Activated naive CD4-positive, alpha-beta T cell treated with anti-CD3 and anti-CD28 coated beads, Interleukin-2, amount 50 U/mL, for 72 hours (primary cell): ENCODE measurements around the gene SMYD1. TPM values are rescaled to one million over a fixed set of nuclear protein-coding genes. Genes with fewer than 3 reads are reported as not detected.
"Not testable (repeated sequence)": the region's sequence is repeated elsewhere in the genome, so short reads cannot be mapped to it uniquely, and the experiment has no call there.

Source experiments
- ATAC-seq, 2 donors: fragments of 150-1000 bp; cut with Tn5 transposase; 2 replicates each; pipeline ENCODE4 v1.10.0; 2021; ENCODE audit warnings: mild to moderate bottlenecking in 2 of 2, moderate library complexity in 2 of 2
- DNase-seq, 2 donors: peaks; one replicate each; pipeline ENCODE4 v3.0.0; 2021 to 2022; ENCODE audit warnings: low spot score in 2 of 2
- H3K27ac Mint-ChIP-seq, 2 donors: one replicate each; pipeline ENCODE4 v1.8.0; 2022; ENCODE audit warnings: mild to moderate bottlenecking in 2 of 2, mixed read lengths in 2 of 2
- H3K36me3 Mint-ChIP-seq, 2 donors: one replicate each; pipeline ENCODE4 v1.8.0; 2022; ENCODE audit warnings: mixed read lengths in 2 of 2
- H3K9me3 Mint-ChIP-seq, 2 donors: one replicate each; pipeline ENCODE4 v1.8.0; 2022; ENCODE audit warnings: mixed read lengths in 2 of 2
- total RNA-seq, 2 donors: library from RNA; stranded (reverse); gene quantifications; one replicate each; pipeline ENCODE4 v1.2.3, GENCODE V29; 2022

Gene SMYD1
- not detected for total RNA-seq

- Mint-ChIP-seq H3K9me3 (no peaks in the 10 kb centered on the region), H3K36me3 (no peaks in the 10 kb centered on the region), H3K27ac (no peak within 1 kb of the TSS)
- DNase-seq (no peak), ATAC-seq (no peak)
These were observed at the start of gene SMYD1 for GRCh38 chr2:88067598-88067997. Gene SMYD1, plus strand, starts transcription at chr2:88067825. Its CDS starts 40 bp downstream, at chr2:88067865.

- not testable (repeated sequence) for DNase-seq, H3K9me3 Mint-ChIP-seq, ATAC-seq
- Mint-ChIP-seq H3K36me3 (peaks cover 9 to 11% of the 10 kb centered on the region in 2 donors), H3K27ac (peak overlapping the region in 1 of 2 donors; percentile 95)
These were observed 49.4 kb upstream of the SMYD1 start for GRCh38 chr2:88018077-88018805.

GRCh38 chr2:88018909-88019308 is 48.7 kb upstream of the SMYD1 start:
- Mint-ChIP-seq H3K27ac (no peak overlapping the region), H3K36me3 (peaks cover 9 to 11% of the 10 kb centered on the region in 2 donors), H3K9me3 (peaks cover 0 to 6% of the 10 kb centered on the region in 2 donors)
- no peak for ATAC-seq
- no peak for DNase-seq

- Mint-ChIP-seq H3K9me3 (peaks cover 0 to 6% of the 10 kb centered on the region in 2 donors), H3K27ac (no peak overlapping the region), H3K36me3 (peaks cover 9 to 11% of the 10 kb centered on the region in 2 donors)
- no peak for DNase-seq
- no peak for ATAC-seq
These were observed 47.6 kb upstream of the SMYD1 start for GRCh38 chr2:88019985-88020384.

- no peak overlapping the region for H3K27ac Mint-ChIP-seq
- DNase-seq, result no peak
- peaks cover 0 to 6% of the 10 kb centered on the region in 2 donors for H3K9me3 Mint-ChIP-seq
- no peak for ATAC-seq
- H3K36me3 Mint-ChIP-seq, result peaks cover 10 to 12% of the 10 kb centered on the region in 2 donors
These were observed 45.0 kb upstream of the SMYD1 start for GRCh38 chr2:88022669-88022921.

GRCh38 chr2:88024509-88024908 is 43.1 kb upstream of the SMYD1 start:
- ATAC-seq (no peak), DNase-seq (no peak)
- Mint-ChIP-seq H3K9me3 (no peaks in the 10 kb centered on the region), H3K27ac (no peak overlapping the region), H3K36me3 (peaks cover 15% of the 10 kb centered on the region in 2 donors)

GRCh38 chr2:88027697-88028389 is 39.8 kb upstream of the SMYD1 start:
- H3K36me3 Mint-ChIP-seq, result peaks cover 15% of the 10 kb centered on the region in 2 donors
- no peaks in the 10 kb centered on the region for H3K9me3 Mint-ChIP-seq
- ATAC-seq (peak; percentile 28 to 31), DNase-seq (no peak)
- peak overlapping the region; percentile 24 to 84 for H3K27ac Mint-ChIP-seq

GRCh38 chr2:88028931-88029330 is 38.7 kb upstream of the SMYD1 start:
- DNase-seq (no peak), ATAC-seq (no peak)
- Mint-ChIP-seq H3K27ac (peak overlapping the region; percentile 36 to 84), H3K36me3 (peaks cover 15% of the 10 kb centered on the region in 2 donors), H3K9me3 (no peaks in the 10 kb centered on the region)

- Mint-ChIP-seq H3K27ac (no peak overlapping the region), H3K36me3 (peaks cover 25 to 35% of the 10 kb centered on the region in 2 donors), H3K9me3 (peaks cover 0 to 11% of the 10 kb centered on the region in 2 donors)
- no peak for DNase-seq
- no peak for ATAC-seq
These were observed 35.4 kb upstream of the SMYD1 start for GRCh38 chr2:88032070-88032702.

GRCh38 chr2:88036182-88036581 is 31.4 kb upstream of the SMYD1 start:
- Mint-ChIP-seq H3K27ac (no peak overlapping the region), H3K36me3 (peaks cover 10 to 28% of the 10 kb centered on the region in 2 donors), H3K9me3 (peaks cover 0 to 11% of the 10 kb centered on the region in 2 donors)
- DNase-seq (no peak), ATAC-seq (no peak)

GRCh38 chr2:88036606-88037005 is 31.0 kb upstream of the SMYD1 start:
- Mint-ChIP-seq H3K9me3 (peaks cover 0 to 11% of the 10 kb centered on the region in 2 donors), H3K27ac (no peak overlapping the region), H3K36me3 (peaks cover 10 to 28% of the 10 kb centered on the region in 2 donors)
- DNase-seq, result no peak
- ATAC-seq, result no peak

GRCh38 chr2:88038263-88039105 is 29.1 kb upstream of the SMYD1 start:
- no peak for DNase-seq
- Mint-ChIP-seq H3K36me3 (peaks cover 10 to 28% of the 10 kb centered on the region in 2 donors), H3K9me3 (peaks cover 0 to 11% of the 10 kb centered on the region in 2 donors), H3K27ac (peak overlapping the region in 1 of 2 donors; percentile 61)
- peak; percentile 52 to 87 for ATAC-seq

- peaks cover 0 to 15% of the 10 kb centered on the region in 2 donors for H3K36me3 Mint-ChIP-seq
- no peak for DNase-seq
- H3K27ac Mint-ChIP-seq, result no peak overlapping the region
- ATAC-seq, result no peak
- no peaks in the 10 kb centered on the region for H3K9me3 Mint-ChIP-seq
These were observed 25.1 kb upstream of the SMYD1 start for GRCh38 chr2:88042476-88042875.

GRCh38 chr2:88045561-88045960 is 22.1 kb upstream of the SMYD1 start:
- not testable (repeated sequence) for H3K36me3 Mint-ChIP-seq, H3K27ac Mint-ChIP-seq, DNase-seq, ATAC-seq, H3K9me3 Mint-ChIP-seq

GRCh38 chr2:88048541-88048940 is 19.1 kb upstream of the SMYD1 start:
- ATAC-seq (no peak), DNase-seq (no peak)
- H3K36me3 Mint-ChIP-seq, result peaks cover 12 to 22% of the 10 kb centered on the region in 2 donors
- H3K27ac Mint-ChIP-seq, result no peak overlapping the region
- no peaks in the 10 kb centered on the region for H3K9me3 Mint-ChIP-seq

GRCh38 chr2:88049622-88050021 is 18.0 kb upstream of the SMYD1 start:
- Mint-ChIP-seq H3K36me3 (peaks cover 19 to 32% of the 10 kb centered on the region in 2 donors), H3K27ac (no peak overlapping the region), H3K9me3 (no peaks in the 10 kb centered on the region)
- DNase-seq (no peak), ATAC-seq (no peak)
